Smooth muscle cell (in vitro differentiated cells): ENCODE measurements around the gene ELP4. TPM values are rescaled to one million over a fixed set of nuclear protein-coding genes. Genes with fewer than 3 reads are reported as not detected.
"Not testable (repeated sequence)": the region's sequence is repeated elsewhere in the genome, so short reads cannot be mapped to it uniquely, and the experiment has no call there.

Experiments
- DNase-seq: peaks from one replicate; lab custom pipeline; 2025; ENCODE audit not compliant: unreplicated experiment; lab: John Stamatoyannopoulos, UW
- H2AFZ ChIP-seq: fragments of 200-600 bp; sonication (generic); 2 replicates; pipeline ENCODE4 v1.6.0; 2016; ENCODE audit warnings: antibody characterized with exemption, low read depth, mild to moderate bottlenecking
- H3F3A ChIP-seq: fragments of 200-600 bp; sonication (generic); 2 replicates; pipeline ENCODE4 v1.6.0; 2017; ENCODE audit warnings: antibody characterized with exemption, low read depth
- H3K27ac ChIP-seq: fragments of 200-600 bp; sonication (generic); 2 replicates; pipeline ENCODE4 v1.5.1; 2016; ENCODE audit warnings: low read depth, mild to moderate bottlenecking
- H3K27me3 ChIP-seq: fragments of 200-600 bp; sonication (generic); 2 replicates; pipeline ENCODE4 v1.6.1; 2016; ENCODE audit warnings: low read depth, mild to moderate bottlenecking
- H3K36me3 ChIP-seq: fragments of 200-600 bp; sonication (generic); 2 replicates; pipeline ENCODE4 v1.5.1; 2016; ENCODE audit warnings: low read depth
- H3K4me1 ChIP-seq: fragments of 200-600 bp; sonication (generic); 2 replicates; pipeline ENCODE4 v1.5.1; 2016; ENCODE audit warnings: low read depth
- H3K4me2 ChIP-seq: fragments of 200-600 bp; sonication (generic); 2 replicates; pipeline ENCODE4 v1.6.0; 2016; ENCODE audit warnings: mild to moderate bottlenecking
- H3K4me3 ChIP-seq: fragments of 200-600 bp; sonication (generic); 2 replicates; pipeline ENCODE4 v1.5.1; 2016; ENCODE audit warnings: mild to moderate bottlenecking
- H3K79me2 ChIP-seq: fragments of 200-600 bp; sonication (generic); 2 replicates; pipeline ENCODE4 v1.6.0; 2016; ENCODE audit warnings: low read depth, mild to moderate bottlenecking
- H3K9ac ChIP-seq: fragments of 200-600 bp; sonication (generic); 2 replicates; pipeline ENCODE4 v1.6.0; 2016; ENCODE audit warnings: low read depth
- H3K9me3 ChIP-seq: fragments of 200-600 bp; sonication (generic); replicated peaks from 2 replicates; pipeline ENCODE4 v1.5.1; 2016; ENCODE audit warnings: low read depth
- H4K20me1 ChIP-seq: fragments of 200-600 bp; sonication (generic); 2 replicates; pipeline ENCODE4 v1.6.0; 2016; ENCODE audit warnings: low read depth
- WGBS: methylation state at CpG from one replicate; pipeline ENCODE4 v1.1.7; 2016; ENCODE audit warnings: low lambda C conversion rate; 5-methylcytosine and 5-hydroxymethylcytosine counted together
- polyA plus RNA-seq: library from polyadenylated mRNA; unstranded; fragments of >200 nt; fragmentation: Nextera tagmentation; extraction: Ambion mirVana; gene quantifications from 2 replicates; pipeline ENCODE4 v1.2.1, GENCODE V29; 2016
- total RNA-seq: library from RNA; depleted of rRNA; stranded (reverse); fragments of >200 nt; gene quantifications from 2 replicates; pipeline ENCODE4 v1.2.3, GENCODE V29; 2014
- TF ChIP-seq, protein P1 (sequence below): fragments of 200-600 bp; sonication (generic); IDR thresholded peaks from 2 replicates; pipeline ENCODE4 v1.5.1; 2017; ENCODE audit warnings: borderline replicate concordance, mild to moderate bottlenecking, antibody characterized with exemption; ENCODE audit not compliant: insufficient read depth, poor library complexity, severe bottlenecking

Gene ELP4
- total and polyA plus RNA-seq, 2 experiments from 2014 or later, result 19.5 to 28.4 TPM

DNA sequence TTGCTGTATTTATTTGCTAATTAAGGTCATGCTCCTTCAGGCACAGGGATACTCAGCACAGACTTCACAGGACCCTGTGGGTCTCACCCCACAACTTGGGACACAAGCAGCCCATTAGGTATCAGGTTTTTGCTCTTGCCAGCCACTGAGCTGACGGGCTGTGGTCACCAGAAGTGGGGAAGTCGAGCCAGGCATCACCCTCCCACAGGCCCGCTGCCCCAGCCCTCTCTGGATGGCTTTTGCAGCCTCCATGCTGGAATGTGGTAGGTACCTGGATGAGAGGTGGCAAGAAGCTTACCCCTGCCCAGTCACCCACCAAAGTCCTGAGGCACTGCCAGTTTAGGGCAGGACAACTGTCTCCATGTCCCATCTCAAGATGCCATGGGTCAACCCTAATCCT is 213.2 kb downstream of the ELP4 start:
- H4K20me1 ChIP-seq, result no peaks in the 10 kb centered on the region
- WGBS, result 92% methylated on average over 3 of the region's 3 CpGs
- peaks cover 7% of the 10 kb centered on the region for H3K4me1 ChIP-seq
- no peaks in the 10 kb centered on the region for H3K36me3 ChIP-seq
- H3K9ac ChIP-seq, result no peak overlapping the region
- H2AFZ ChIP-seq, result no peak overlapping the region
- H3K9me3 ChIP-seq, result no peaks in the 10 kb centered on the region
- H3F3A ChIP-seq, result no peaks in the 10 kb centered on the region
- no peaks in the 10 kb centered on the region for H3K79me2 ChIP-seq
- TF ChIP-seq, protein P1, sequence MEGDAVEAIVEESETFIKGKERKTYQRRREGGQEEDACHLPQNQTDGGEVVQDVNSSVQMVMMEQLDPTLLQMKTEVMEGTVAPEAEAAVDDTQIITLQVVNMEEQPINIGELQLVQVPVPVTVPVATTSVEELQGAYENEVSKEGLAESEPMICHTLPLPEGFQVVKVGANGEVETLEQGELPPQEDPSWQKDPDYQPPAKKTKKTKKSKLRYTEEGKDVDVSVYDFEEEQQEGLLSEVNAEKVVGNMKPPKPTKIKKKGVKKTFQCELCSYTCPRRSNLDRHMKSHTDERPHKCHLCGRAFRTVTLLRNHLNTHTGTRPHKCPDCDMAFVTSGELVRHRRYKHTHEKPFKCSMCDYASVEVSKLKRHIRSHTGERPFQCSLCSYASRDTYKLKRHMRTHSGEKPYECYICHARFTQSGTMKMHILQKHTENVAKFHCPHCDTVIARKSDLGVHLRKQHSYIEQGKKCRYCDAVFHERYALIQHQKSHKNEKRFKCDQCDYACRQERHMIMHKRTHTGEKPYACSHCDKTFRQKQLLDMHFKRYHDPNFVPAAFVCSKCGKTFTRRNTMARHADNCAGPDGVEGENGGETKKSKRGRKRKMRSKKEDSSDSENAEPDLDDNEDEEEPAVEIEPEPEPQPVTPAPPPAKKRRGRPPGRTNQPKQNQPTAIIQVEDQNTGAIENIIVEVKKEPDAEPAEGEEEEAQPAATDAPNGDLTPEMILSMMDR, result no peak
- DNase-seq, result no peak
- no peak overlapping the region for H3K4me2 ChIP-seq
- no peak overlapping the region for H3K4me3 ChIP-seq
- no peaks in the 10 kb centered on the region for H3K27me3 ChIP-seq
- no peak overlapping the region for H3K27ac ChIP-seq

DNA sequence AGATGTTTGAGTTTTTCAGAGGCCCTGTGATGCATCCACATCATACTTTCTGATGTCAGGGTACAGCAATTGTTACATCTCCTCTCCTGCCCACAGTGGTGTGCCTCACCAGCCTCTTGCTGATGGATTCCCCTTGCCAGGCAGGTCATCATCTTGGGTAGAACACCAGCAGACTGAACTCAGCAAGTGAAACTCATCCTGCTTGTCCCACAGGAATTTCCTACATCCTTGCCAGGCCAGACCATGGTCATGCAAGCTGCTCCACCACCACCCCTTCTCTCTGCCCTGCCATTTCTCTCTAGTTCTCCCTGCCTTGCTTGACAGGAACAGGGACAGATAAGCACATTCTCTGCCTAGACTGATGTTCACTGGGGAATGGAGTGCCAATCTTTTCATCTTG is 215.6 kb downstream of the ELP4 start:
- Histone ChIP-seq H3K4me2 (no peak overlapping the region), H4K20me1 (no peaks in the 10 kb centered on the region), H3K79me2 (no peaks in the 10 kb centered on the region), H3F3A (no peaks in the 10 kb centered on the region), H3K4me3 (no peak overlapping the region), H3K27ac (no peak overlapping the region), H2AFZ (no peak overlapping the region), H3K27me3 (no peaks in the 10 kb centered on the region), H3K9ac (no peak overlapping the region), H3K9me3 (no peaks in the 10 kb centered on the region), H3K4me1 (peaks cover under 1% of the 10 kb centered on the region), H3K36me3 (no peaks in the 10 kb centered on the region)
- TF ChIP-seq, protein P1, result no peak
- DNase-seq, result no peak

GRCh38 chr11:31728432-31728831 is 218.9 kb downstream of the ELP4 start:
- H3F3A ChIP-seq, result no peaks in the 10 kb centered on the region
- no peak overlapping the region for H3K4me3 ChIP-seq
- H3K9ac ChIP-seq, result no peak overlapping the region
- no peak for DNase-seq
- no peaks in the 10 kb centered on the region for H3K79me2 ChIP-seq
- no peaks in the 10 kb centered on the region for H3K4me1 ChIP-seq
- peaks cover 16% of the 10 kb centered on the region for H3K9me3 ChIP-seq
- TF ChIP-seq, protein P1, result no peak
- 68% methylated on average over 1 of the region's 1 CpG for WGBS
- H3K27ac ChIP-seq, result no peak overlapping the region
- no peak overlapping the region for H2AFZ ChIP-seq
- no peaks in the 10 kb centered on the region for H3K36me3 ChIP-seq
- no peak overlapping the region for H3K4me2 ChIP-seq
- H3K27me3 ChIP-seq, result no peaks in the 10 kb centered on the region
- H4K20me1 ChIP-seq, result no peaks in the 10 kb centered on the region

- no peak overlapping the region for H2AFZ ChIP-seq
- H3K9ac ChIP-seq, result no peak overlapping the region
- no peaks in the 10 kb centered on the region for H3K79me2 ChIP-seq
- H3K27me3 ChIP-seq, result no peaks in the 10 kb centered on the region
- 93% methylated on average over 1 of the region's 1 CpG for WGBS
- H3F3A ChIP-seq, result no peaks in the 10 kb centered on the region
- no peak overlapping the region for H3K4me3 ChIP-seq
- peaks cover 5% of the 10 kb centered on the region for H3K9me3 ChIP-seq
- no peaks in the 10 kb centered on the region for H4K20me1 ChIP-seq
- H3K27ac ChIP-seq, result no peak overlapping the region
- no peak for DNase-seq
- H3K4me2 ChIP-seq, result no peak overlapping the region
- no peaks in the 10 kb centered on the region for H3K4me1 ChIP-seq
- no peaks in the 10 kb centered on the region for H3K36me3 ChIP-seq
- TF ChIP-seq, protein P1, result no peak
These were observed 230.6 kb downstream of the ELP4 start for GRCh38 chr11:31740131-31740530.

GRCh38 chr11:31740731-31741368 is 231.3 kb downstream of the ELP4 start:
- H3K27ac ChIP-seq, DNase-seq, H3K4me1 ChIP-seq, H3K9ac ChIP-seq, H3K9me3 ChIP-seq, H4K20me1 ChIP-seq, H3K27me3 ChIP-seq, H3K4me2 ChIP-seq, H2AFZ ChIP-seq, H3K4me3 ChIP-seq, H3K79me2 ChIP-seq, H3K36me3 ChIP-seq, H3F3A ChIP-seq: not testable (repeated sequence)
- WGBS, result 94% methylated on average over 26 of the region's 26 CpGs
